GM21825 (cell line): ENCODE data around the gene PSORS1C2.

Experiments used
- ATAC-seq: cut with Tn5 transposase; IDR thresholded peaks from one replicate; pipeline ENCODE4 v1.9.1; 2021; ENCODE audit warnings: mild to moderate bottlenecking, moderate library complexity; ENCODE audit not compliant: unreplicated experiment

Gene PSORS1C2

DNA sequence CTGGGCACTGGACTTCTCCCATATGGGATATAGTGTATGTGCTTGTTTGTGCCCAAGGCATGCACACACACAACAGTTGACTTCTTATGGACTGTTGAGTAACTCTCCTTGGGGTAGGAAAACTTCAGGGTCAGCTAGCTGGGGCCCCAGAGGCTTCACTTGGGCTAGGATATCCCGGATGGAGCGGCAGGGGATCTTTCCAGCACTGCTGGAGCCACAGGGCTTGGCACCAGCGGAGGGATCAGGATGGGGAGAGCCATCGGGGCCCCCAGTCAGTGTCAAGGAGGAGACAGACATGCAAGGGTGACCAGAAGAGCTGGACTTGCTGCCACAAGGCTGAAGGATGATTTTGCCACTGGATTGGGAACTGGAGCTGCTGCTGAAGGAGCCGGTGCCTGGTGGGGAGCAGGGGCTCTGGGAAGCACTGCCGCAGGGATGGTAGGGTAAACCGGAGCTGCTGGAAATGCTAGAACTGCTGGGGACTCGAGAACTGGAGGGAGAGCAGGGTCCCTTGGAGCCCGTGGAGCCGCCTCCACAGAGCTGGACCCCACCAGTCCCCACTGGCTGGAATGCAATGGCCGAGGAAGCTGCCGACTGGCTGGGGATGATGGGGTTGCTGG, 22.8 kb downstream of the PSORS1C2 start:
- no peak for ATAC-seq

DNA sequence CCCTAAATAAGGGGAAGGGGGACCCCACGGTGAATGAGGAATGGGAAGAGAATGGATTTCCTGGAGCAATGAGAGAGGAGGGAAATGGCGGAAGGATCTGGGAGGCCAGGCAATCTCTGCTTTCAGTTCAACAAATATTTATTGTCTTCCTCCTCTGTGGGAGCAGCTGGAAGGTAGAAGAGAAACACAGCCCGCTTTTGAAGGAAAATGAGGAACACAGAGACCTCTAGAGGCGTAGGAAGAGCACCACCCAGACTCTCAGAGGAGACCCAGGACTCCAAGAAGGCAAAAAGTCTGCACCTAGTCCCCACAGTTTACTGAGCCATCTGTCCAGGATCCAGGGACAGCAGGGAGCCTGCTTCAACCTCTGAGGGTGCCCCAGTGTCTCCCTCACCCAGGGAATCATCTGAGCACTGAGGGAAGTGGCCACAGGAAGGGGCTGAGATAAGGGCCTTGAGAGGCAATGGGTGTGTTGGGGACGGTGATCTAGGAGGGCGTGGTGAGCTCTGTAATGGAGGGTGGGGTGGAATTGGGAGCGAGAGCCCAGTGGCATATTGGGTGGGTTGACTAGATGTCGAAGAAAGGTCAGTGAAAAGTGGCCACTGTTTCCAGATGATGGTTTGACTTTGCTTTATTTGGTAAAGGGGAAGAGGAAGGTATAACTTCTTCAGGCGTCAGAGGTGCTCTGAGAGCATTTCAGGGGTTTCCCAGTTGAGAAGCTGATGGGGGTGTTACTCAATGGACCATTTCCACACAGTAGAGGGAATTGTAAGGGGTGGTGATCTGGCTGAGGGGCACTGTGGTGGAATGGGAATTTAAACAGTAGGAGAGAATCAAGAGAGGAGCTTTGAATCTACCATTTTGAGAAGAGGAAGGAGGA, 23.7 kb downstream of the PSORS1C2 start:
- ATAC-seq, result no peak

DNA sequence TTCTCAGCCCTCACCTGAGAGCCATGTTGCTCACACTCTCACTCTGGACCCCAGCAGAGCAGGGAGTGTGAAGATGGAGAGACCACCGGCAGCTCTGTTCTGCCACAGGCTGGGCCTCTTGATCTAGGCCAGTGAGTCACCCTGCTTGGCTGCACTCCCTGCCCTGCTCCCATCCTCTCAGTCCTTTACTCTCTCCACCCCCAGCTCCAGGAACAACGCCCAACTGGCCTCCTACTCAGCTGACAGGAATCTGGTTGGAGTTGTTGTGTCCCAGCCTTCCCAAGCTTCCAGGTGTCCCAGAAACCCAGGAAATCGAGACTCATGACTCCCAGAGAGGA, 24.4 kb downstream of the PSORS1C2 start, which contains the start of gene PSORS1C1:
Gene PSORS1C1 (plus strand): TSS at position 260 of the 338 bp plus-strand sequence. CDS start 14,833 bp downstream, outside the sequence.
- ATAC-seq, result no peak

DNA sequence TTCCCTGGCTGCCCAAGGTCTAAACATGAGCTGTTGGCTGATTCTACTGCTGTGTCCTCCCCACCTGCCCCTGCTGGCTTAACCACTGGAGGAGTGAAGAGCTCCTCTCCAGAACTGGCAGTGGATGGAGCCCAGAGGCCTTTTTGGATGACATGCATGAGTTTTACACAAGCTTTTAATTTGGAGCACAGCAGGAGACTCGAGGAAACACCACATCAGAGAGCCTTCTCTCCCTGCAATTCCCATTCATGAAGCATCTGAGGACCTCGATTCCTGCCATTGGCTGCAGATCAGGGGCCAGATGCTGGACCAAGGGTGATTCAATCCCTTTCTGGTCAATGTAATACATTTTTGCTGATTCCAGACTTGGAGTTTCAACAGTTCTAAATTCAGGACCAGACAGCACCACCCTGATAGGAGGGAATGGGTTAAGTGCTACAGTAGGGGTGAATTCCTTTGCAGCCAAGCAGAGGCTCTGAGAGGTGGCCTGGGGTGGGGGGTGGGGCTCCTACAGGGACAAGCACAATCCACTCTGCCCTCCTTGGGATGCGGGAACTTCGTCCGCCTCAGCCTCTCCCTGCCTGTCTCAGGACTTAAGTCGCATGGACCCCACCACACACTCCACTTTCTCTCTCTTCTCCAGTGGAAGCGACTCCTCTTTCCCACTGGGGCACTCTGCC, 24.9 kb downstream of the PSORS1C2 start:
- ATAC-seq, result no peak

DNA sequence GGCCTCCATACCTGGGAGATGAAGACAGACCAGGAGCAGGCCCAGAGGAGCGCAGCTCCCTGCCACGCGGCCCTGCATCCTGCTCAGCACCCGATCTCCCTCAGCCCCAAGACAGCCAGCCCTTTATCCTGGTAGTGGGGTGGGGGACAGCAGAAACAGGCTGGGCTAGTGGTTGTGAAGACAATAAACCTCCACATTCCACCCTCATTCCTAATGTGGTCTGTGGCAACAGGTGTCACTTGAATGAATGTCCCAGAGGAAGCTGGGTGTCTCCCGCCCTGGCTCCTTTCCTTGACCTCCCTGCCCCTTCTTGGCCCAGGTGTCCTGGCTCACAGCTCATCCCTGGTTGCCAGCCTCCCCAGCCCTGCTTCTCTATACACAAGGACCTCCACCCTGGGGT, 26.4 kb downstream of the PSORS1C2 start, which contains the start of gene C6orf15:
Gene C6orf15 (minus strand): TSS at position 98 of the 400 bp plus-strand sequence. CDS start 20 bp downstream, at position 78.
- no peak for ATAC-seq

DNA sequence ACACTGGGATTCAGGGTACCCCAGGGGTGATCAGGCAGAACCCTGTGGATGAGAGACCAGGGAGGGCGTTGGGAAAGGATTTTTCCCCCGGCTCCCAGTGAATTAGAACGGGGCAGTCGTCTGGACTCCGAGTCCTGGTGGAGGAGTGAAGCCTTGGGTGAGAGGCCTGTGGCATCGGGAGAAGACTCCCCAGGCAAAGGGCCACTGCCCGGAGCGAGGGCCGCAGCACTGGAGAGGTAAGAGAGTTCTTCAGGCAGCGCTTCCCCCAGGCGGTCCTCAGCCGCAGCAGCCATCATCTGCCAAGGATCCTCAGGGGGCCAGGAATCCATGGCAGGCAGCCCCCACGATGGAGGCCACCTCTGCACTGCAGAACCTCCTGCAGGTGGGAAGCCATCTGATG, 27.2 kb downstream of the PSORS1C2 start:
- ATAC-seq, result no peak

DNA sequence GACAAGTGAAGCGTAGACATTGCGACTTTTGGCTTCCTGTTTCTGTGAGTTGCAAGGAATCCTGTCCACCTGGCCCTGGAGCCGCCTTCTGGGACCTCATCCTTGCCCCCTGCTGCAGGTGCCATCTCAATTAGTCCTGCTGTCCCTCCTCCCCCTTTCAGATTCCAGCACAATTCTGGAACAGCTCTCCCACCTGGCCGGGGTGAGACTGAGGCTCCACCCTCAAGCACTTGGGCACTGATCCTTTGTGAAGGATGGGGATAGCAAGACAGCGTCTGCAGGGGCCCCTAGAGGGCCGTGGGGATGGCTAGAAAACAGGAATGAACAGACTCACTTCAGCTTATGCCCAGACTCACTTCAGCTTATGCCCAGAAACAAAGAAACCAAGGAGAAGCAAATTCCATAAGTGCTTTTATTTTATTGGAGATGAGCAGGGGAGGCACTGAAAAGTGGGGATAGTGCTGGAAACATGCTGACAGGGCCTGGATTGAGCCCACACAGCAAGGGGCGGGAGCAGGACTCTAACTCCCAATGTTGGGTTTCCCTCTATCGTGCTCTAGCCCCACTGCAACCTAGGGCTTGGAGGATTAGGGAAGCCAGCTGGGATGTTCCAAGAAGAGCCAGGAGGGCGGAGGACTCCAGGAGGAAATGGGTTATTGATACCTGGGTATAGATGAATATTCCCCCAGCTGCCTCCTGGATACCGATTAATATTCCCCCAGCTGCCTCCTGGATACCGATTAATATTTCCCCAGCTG, 27.9 kb downstream of the PSORS1C2 start:
- ATAC-seq, result no peak

DNA sequence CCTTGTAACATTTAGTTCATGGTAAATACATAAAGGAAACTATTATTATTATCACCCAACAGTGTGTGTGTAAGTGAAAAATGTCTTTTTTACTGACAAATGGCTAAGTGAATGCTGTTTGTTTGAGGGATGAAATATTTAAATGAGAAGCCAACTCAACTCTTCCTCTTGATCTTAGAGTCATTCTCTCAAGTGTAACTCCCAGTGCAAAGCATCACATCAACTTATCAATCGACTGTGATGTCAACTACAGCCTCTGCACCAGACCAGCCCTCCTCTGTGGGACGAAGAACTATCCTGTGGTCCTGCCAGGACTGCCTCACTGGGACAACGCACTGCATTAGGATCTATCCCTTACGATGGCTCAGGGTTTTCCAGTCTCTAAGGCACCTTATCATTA, 31.8 kb downstream of the PSORS1C2 start:
- no peak for ATAC-seq

DNA sequence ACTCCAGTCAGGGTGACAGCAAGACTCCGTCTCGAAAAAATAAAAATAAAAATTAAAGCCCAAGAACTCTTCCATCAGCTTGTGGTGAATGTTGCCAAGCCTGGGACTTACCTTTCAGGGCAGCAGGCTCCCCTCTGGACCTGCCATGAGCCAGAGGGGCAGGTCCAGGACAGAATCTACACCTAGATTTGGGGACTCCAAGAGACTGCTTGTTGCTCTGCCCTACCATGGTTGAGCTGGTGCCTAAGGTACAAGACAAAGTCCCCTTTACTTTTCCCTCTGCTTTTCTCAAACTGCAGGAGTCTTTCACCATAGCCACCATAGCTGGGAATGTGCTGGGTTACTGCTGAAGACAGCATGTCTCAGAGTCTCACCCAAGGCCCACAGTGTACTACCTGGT, 35.7 kb downstream of the PSORS1C2 start:
- no peak for ATAC-seq

DNA sequence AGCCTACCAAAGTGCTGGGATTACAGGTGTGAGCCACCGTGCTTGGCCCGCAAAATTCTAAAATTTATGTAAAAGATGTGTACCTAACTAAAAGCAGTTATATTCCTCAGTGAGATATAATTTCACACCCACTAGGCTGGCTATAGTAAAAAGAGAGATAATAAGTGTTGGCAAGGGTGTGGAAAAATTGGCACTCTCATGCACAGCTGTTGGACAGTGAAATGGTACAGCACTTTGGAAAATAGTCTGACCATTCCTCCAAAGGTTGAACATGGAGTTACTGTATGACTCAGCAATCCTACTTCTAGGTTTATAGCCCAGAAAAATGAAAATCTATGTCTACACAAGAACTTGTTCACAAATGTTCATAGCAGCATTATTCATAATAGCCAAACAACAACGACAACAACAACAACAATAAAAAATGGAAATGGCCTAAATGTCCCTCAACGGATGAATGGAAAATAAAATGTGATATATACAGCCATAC, 40.4 kb downstream of the PSORS1C2 start:
- no peak for ATAC-seq

DNA sequence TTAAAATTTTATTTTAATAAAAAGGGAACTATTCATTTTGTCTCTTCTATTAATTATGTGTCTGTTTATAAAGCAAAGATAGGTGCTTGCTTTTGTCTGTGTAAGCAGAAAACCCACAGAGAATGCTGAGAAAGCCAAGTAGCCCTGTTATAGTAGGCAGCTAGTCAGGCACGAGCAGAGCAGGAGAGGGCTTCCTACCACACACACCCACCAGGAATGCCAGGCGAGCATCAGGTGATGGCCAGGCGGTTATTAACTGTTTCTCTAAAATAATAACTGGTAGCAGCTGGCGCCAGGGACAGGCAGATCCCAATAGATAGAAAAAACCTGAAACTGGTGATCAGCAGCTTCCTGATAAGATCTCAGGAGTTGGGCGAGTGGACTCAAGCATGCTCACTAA, 42.2 kb downstream of the PSORS1C2 start:
- ATAC-seq, result no peak

DNA sequence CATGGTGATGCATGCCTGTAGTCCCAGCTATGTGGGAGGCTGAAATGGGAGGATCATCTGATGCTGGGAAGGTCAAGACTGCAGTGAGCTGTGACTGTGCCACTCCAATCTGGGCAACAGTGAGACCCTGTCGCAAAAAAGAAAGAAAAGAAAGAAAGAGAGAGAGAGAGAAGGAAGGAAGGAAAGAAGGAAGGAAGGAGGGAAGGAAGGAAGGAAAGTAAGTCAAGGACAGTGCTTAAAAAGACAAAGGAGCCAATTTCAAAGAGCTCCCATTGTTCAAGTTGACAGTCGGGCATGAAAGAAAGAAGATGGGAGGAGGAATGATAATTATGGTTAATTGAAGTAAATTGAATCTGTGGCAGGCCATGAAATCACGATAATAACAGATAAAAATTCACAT, 42.7 kb downstream of the PSORS1C2 start:
- no peak for ATAC-seq

DNA sequence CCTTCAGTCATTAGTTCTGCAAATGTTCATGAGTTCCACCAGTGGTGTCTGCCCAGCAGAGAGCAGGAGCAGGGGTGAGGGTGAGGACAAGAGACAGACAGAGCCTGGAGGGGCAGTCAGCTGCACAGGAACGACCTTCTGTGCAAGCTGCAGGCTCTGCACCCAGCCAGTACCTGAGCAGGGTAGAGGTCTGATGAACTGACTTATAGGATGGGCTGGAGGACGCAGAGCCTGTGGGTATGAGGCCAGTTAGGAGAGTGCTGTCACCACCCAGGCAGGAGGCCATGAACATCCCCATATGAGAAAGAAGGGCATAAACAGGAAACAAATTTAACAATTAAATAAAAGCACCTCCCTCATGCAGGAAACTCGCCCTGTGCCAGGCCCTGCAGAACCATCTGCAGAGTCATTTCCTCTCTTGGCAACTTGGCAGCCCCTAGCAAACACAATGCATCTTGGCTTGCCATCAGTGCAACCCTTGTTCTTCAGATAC, 44.4 kb downstream of the PSORS1C2 start:
- ATAC-seq, result no peak

DNA sequence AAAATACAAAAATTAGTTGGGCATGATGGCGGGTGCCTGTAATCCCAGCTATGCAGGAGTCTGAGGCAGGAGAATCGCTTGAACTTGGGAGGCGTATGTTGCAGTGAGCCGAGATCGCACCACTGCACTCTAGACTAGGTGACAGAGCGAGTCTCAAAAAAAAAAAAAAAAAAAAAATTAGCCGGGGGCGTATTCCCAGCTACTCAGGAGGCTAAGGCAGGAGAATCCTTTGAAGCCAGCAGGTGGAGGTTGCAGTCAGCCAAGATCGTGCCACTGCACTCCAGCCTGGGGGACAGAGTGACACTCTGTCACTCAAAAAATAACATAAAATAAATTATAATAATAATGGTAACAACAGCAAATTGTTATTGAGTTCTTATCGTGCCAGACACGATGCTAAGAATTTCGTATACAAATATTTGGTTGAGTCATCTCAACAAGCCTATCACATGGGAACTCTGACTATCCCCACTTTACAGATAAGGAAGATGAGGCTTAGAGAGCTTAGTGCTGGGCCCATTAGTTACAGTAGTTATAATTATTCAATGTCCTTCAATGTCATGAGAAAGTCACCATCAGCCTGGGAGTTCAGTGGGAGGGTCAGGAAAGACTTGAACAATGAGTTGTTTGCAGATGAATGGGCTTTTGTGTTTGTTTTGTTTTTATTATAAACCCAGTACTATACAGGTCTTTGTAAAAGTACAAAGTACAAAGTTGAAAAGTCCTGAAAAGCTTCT, 45.9 kb downstream of the PSORS1C2 start:
- no peak for ATAC-seq

DNA sequence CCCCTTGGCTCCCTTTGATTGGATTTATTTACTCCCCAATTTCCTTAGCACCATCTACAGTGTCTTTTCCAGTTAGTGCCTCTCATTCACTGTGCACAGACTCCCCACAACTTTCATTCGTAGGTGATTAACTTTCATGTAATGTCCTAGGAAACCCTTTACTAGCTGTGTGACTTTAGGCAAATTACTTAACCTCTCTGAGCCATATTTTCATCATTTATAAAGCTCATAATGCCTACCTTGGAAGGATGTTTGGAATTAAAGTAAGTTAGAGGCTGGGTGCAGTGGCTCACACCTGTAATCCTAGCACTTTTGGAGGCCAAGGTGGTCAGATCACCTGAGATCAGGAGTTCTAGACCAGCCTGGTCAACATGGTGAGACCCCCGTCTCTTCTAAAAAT, 46.6 kb downstream of the PSORS1C2 start:
- ATAC-seq, result no peak

DNA sequence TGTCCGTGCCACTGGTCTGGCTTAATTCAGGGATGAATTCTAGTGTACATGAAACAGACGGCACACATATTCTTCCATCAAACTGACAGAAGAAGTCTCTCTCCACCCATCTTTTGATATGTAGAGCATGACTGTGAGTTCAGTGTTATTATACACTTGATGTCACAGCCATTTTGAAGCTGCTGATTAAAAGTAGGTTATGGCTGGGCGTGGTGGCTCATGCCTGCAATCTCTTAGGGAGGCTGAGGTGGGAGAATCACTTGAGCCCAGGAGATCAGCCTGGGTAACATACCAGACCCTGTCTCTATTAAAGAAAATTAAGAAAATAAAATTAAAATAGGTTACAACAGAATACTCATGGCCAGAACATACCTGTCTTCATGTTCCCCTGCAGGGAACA, 47.2 kb downstream of the PSORS1C2 start:
- no peak for ATAC-seq

DNA sequence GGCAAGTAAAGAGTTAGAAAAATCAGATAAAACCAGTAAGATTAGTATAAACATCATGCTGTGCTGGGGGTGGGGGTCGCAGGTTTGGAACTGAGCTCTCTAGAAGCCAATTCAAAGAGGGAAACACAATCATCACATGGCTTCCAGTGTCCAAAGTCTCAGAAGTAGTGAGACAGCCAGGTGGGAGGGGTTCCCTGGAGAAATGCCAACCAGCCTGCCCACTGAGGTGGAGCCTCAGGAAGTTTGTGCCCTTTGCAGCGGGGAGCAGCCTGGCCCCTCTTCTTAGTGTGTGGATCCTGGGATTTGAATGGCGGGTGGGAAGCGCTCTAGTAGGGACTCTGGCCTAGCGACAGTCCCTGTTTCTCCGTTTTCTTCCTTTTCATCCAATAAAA, 47.9 kb downstream of the PSORS1C2 start:
- no peak for ATAC-seq

DNA sequence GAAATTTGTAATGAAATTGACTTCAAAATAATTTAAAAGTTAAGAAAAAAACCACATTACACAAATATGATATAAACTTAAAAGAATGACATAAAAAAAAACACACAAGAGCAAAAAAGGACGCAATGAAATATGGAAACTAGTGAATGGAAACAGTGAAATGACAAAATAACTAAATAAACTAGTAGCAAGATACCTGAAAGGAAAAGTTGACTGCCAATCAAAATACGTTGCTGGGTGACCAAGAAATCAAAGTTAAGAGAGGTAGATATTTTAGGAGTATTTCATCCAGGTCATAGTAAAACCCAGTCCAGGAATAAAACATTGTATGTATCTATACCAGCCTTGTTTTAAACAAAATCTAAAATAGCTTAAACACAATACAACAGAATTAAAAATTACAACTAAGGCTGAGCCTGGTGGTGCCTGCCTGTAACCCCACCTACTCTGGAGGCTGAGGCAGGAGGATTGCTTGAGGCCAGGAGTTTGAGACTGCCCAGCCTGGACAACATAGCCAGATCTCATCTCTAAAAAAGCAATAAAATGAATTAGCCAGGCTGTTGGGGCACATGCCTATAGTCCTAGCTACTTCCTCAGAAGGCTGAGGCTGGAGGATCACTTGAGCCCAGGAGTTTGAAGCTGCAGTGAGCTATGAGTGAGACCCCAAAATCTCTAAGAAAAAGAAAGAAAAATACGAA, 48.4 kb downstream of the PSORS1C2 start:
- ATAC-seq, result no peak
